Chondrocyte (in vitro differentiated cells): ENCODE data around the gene WDR18. TPM values are rescaled to one million over a fixed set of nuclear protein-coding genes. Genes with fewer than 3 reads are reported as not detected.

Experiments
- DNase-seq: peaks from one replicate; pipeline ENCODE4 v3.0.0; 2021; ENCODE audit warnings: mixed read lengths, low spot score
- H3K27ac Mint-ChIP-seq: one replicate; pipeline ENCODE4 v1.8.0; 2021; ENCODE audit warnings: mild to moderate bottlenecking, moderate library complexity, mixed read lengths; ENCODE audit not compliant: unreplicated experiment
- H3K27me3 Mint-ChIP-seq: 2 replicates; pipeline ENCODE4 v1.8.0; 2021; ENCODE audit warnings: low read depth, mixed read lengths
- H3K36me3 Mint-ChIP-seq: 2 replicates; pipeline ENCODE4 v1.8.0; 2021; ENCODE audit warnings: low read depth, mixed read lengths
- H3K4me1 Mint-ChIP-seq: 2 replicates; pipeline ENCODE4 v1.8.0; 2021; ENCODE audit warnings: low read depth, mild to moderate bottlenecking, mixed read lengths
- H3K4me3 Mint-ChIP-seq: one replicate; pipeline ENCODE4 v1.8.0; 2021; ENCODE audit warnings: mild to moderate bottlenecking, moderate library complexity, mixed read lengths; ENCODE audit not compliant: unreplicated experiment
- H3K9me3 Mint-ChIP-seq: 2 replicates; pipeline ENCODE4 v1.8.0; 2021; ENCODE audit warnings: low read depth, mixed read lengths
- CTCF ChIP-seq: fragments of 200-600 bp; sonication (generic); IDR thresholded peaks from 2 replicates; pipeline ENCODE4 v1.5.0; 2021; ENCODE audit warnings: antibody characterized with exemption, mild to moderate bottlenecking, moderate library complexity
- total RNA-seq: library from RNA; stranded (reverse); gene quantifications from 3 replicates; pipeline ENCODE4 v1.2.1, GENCODE V29; 2021

WDR18 gene
- total RNA-seq, 1 donor from 2014 or later, result 48.5 TPM

- Mint-ChIP-seq H3K27ac (no peak overlapping the region), H3K27me3 (no peaks in the 10 kb centered on the region), H3K4me1 (no peaks in the 10 kb centered on the region), H3K4me3 (no peak overlapping the region), H3K36me3 (peaks cover 16% of the 10 kb centered on the region), H3K9me3 (peaks cover 5% of the 10 kb centered on the region)
- no peak for DNase-seq
- no peak for TF ChIP-seq CTCF
These were observed 11.9 kb upstream of the WDR18 start for GRCh38 chr19:972281-972680.

DNA sequence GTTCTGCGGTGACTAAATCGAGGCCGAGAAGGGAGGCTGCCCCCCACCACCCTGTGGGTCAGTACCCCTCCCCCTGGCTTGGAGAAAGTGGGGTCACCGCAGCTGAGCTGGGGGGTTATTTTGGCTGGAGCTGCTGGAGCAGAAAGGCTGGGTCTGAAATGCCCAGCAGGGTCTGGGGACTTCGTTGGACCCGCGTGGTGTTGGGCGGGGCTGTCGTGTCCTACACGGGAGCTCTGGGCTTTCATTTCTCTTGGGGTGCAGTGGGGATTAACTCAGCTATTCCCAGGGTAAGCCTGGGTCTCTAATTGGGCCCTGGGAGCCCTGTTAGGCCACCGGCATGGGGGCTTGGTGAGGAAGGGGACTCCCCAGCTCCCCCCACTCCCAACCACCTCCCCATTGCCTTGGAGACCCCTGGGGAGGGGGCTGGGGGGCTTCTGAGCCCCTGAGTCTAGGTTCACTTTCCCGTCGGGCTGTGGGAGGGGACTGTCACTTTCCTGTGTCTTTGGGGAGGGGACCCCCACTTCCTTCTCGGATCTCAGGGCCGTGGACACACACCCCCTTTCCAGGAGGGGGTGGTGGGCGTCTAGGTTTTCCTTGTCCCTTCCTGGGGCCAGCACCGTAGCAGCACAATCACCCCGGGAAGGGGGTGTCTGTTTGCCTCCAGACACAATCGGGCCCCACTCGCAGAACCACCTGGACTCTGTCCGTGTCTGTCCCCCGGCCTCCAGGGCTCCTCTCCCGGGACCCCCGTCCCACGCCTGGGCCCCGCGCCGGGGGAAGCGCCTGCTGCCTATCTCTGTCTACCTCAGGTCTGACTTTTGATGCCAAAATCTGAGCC lies 10.2 kb upstream of the WDR18 start:
- Mint-ChIP-seq H3K27me3 (no peaks in the 10 kb centered on the region), H3K36me3 (peaks cover 8% of the 10 kb centered on the region), H3K27ac (no peak overlapping the region), H3K9me3 (peaks cover 5% of the 10 kb centered on the region), H3K4me3 (no peak overlapping the region), H3K4me1 (no peaks in the 10 kb centered on the region)
- no peak for DNase-seq
- TF ChIP-seq CTCF, result no peak

GRCh38 chr19:974564-975257 lies 9.4 kb upstream of the WDR18 start:
- H3K36me3 Mint-ChIP-seq, result peaks cover 8% of the 10 kb centered on the region
- H3K4me3 Mint-ChIP-seq, result no peak overlapping the region
- no peak overlapping the region for H3K27ac Mint-ChIP-seq
- DNase-seq, result peak; percentile 89
- peaks cover 5% of the 10 kb centered on the region for H3K9me3 Mint-ChIP-seq
- no peak for TF ChIP-seq CTCF
- H3K4me1 Mint-ChIP-seq, result no peaks in the 10 kb centered on the region
- H3K27me3 Mint-ChIP-seq, result no peaks in the 10 kb centered on the region

- DNase-seq, result no peak
- no peak for TF ChIP-seq CTCF
- Mint-ChIP-seq H3K27me3 (no peaks in the 10 kb centered on the region), H3K9me3 (no peaks in the 10 kb centered on the region), H3K27ac (no peak overlapping the region), H3K4me1 (no peaks in the 10 kb centered on the region), H3K4me3 (no peak overlapping the region), H3K36me3 (peaks cover 2% of the 10 kb centered on the region)
These were observed 7.7 kb upstream of the WDR18 start for GRCh38 chr19:976476-976875.

DNA sequence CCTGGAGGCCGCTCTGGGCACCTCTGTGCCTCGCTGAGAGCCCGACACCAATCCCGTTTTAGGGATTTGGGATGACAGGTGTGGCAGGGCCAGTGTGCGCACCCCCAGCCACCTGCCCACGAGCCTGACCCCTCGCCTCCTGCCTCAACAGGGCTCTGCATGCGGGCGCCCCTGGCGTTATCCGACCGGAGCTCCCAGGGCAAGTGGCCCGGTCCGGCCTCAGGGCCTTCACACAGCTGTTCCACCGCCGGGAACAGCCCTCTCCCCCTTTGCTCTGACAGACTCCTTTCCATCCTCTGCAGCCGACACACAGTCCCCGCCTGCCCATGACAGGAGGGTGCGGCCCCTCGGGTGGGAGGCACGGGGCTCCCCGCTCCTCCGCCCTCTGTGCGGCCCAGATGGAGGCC lies 7.1 kb upstream of the WDR18 start:
- Mint-ChIP-seq H3K4me3 (no peak overlapping the region), H3K9me3 (no peaks in the 10 kb centered on the region), H3K4me1 (no peaks in the 10 kb centered on the region), H3K36me3 (peaks cover 2% of the 10 kb centered on the region), H3K27ac (no peak overlapping the region), H3K27me3 (no peaks in the 10 kb centered on the region)
- TF ChIP-seq CTCF, result no peak
- peak; percentile 87 for DNase-seq
